Neuronal stem cell (in vitro differentiated cells): ENCODE measurements around the gene PAIP2B.
"Not testable (repeated sequence)": the region's sequence is repeated elsewhere in the genome, so short reads cannot be mapped to it uniquely, and the experiment has no call there.

Experiments
- DNase-seq: peaks from one replicate; pipeline ENCODE4 v3.0.0-alpha.2; 2013; ENCODE audit warnings: low spot score
- H2AFZ ChIP-seq: one replicate; pipeline ENCODE4 v1.6.1; 2013; ENCODE audit warnings: mild to moderate bottlenecking, low read length, inconsistent platforms
- H2AK5ac ChIP-seq: 2 replicates; pipeline ENCODE4 v1.6.1; 2013; ENCODE audit warnings: low read depth, mild to moderate bottlenecking, inconsistent platforms, low read length, moderate library complexity, mixed read lengths
- H2BK120ac ChIP-seq: 2 replicates; pipeline ENCODE4 v1.6.1; 2013; ENCODE audit warnings: low read depth, mild to moderate bottlenecking, inconsistent platforms, low read length, moderate library complexity, mixed read lengths
- H2BK12ac ChIP-seq: one replicate; pipeline ENCODE4 v1.6.1; 2013; ENCODE audit warnings: low read length, inconsistent platforms
- H2BK15ac ChIP-seq: 2 replicates; pipeline ENCODE4 v1.6.1; 2013; ENCODE audit warnings: mild to moderate bottlenecking, low read length, inconsistent platforms, mixed read lengths
- H2BK5ac ChIP-seq: one replicate; pipeline ENCODE4 v1.6.1; 2013; ENCODE audit warnings: inconsistent platforms, mild to moderate bottlenecking, low read length, moderate library complexity
- H3K14ac ChIP-seq: one replicate; pipeline ENCODE4 v1.6.1; 2013; ENCODE audit warnings: low read length, inconsistent platforms
- H3K18ac ChIP-seq: 2 replicates; pipeline ENCODE4 v1.6.1; 2013; ENCODE audit warnings: low read length, inconsistent platforms
- H3K23ac ChIP-seq: 2 replicates; pipeline ENCODE4 v1.6.1; 2013; ENCODE audit warnings: low read depth, mild to moderate bottlenecking, mixed read lengths, low read length, inconsistent platforms; ENCODE audit not compliant: poor library complexity
- H3K27ac ChIP-seq: replicated peaks from 3 replicates; pipeline ENCODE4 v1.5.1; 2013; ENCODE audit warnings: low read length, inconsistent platforms
- H3K27me3 ChIP-seq, 3 experiments: 2 replicates each; pipeline ENCODE4 v1.6.1; 2013; ENCODE audit warnings: low read length in 3 of 3, mild to moderate bottlenecking in 2 of 3, inconsistent platforms in 1 of 3, low read depth in 1 of 3, mixed read lengths in 1 of 3, moderate library complexity in 1 of 3; ENCODE audit not compliant: control insufficient read depth in 3 of 3, insufficient read depth in 3 of 3
- H3K36me3 ChIP-seq, 2 donors: replicated peaks in 1 of 2; 2 replicates each; pipeline ENCODE4 v1.6.1; 2013; ENCODE audit warnings: low read length in 2 of 2; ENCODE audit not compliant: control insufficient read depth in 2 of 2, insufficient read depth in 2 of 2
- H3K4ac ChIP-seq: 2 replicates; pipeline ENCODE4 v1.6.1; 2013; ENCODE audit warnings: inconsistent platforms, mild to moderate bottlenecking, low read length, moderate library complexity
- H3K4me1 ChIP-seq, 2 donors: 1 replicate in 1 of 2; 2 replicates in 1 of 2; pipeline ENCODE4 v1.6.1; 2013; ENCODE audit warnings: low read length in 2 of 2, low read depth in 1 of 2; ENCODE audit not compliant: control insufficient read depth in 2 of 2, insufficient read depth in 1 of 2
- H3K4me2 ChIP-seq: one replicate; pipeline ENCODE4 v1.6.1; 2013; ENCODE audit warnings: mild to moderate bottlenecking, low read length, inconsistent platforms; ENCODE audit not compliant: insufficient read depth, poor library complexity, severe bottlenecking
- H3K4me3 ChIP-seq, 2 donors: 2 replicates each; pipeline ENCODE4 v1.5.1; 2013; ENCODE audit warnings: low read length in 2 of 2, mild to moderate bottlenecking in 2 of 2, inconsistent platforms in 1 of 2, moderate library complexity in 1 of 2
- H3K79me1 ChIP-seq: one replicate; pipeline ENCODE4 v1.6.1; 2013; ENCODE audit warnings: low read depth, mild to moderate bottlenecking, inconsistent platforms, low read length, moderate library complexity
- H3K9ac ChIP-seq: one replicate; pipeline ENCODE4 v1.6.1; 2013; ENCODE audit warnings: mild to moderate bottlenecking, low read depth, low read length, inconsistent platforms; ENCODE audit not compliant: poor library complexity
- H3K9me3 ChIP-seq, 2 donors: replicated peaks in 1 of 2; 2 replicates each; pipeline versions ENCODE3 to v1.6.1; 2013; ENCODE audit warnings: low read length in 2 of 2, mild to moderate bottlenecking in 2 of 2, inconsistent platforms in 1 of 2, low read depth in 1 of 2, mixed read lengths in 1 of 2, moderate library complexity in 1 of 2; ENCODE audit not compliant: control insufficient read depth in 2 of 2, insufficient read depth in 1 of 2
- H4K8ac ChIP-seq: one replicate; pipeline ENCODE4 v1.6.1; 2013; ENCODE audit warnings: low read depth, mild to moderate bottlenecking, inconsistent platforms, low read length, moderate library complexity
- H4K91ac ChIP-seq: one replicate; pipeline ENCODE4 v1.6.1; 2013; ENCODE audit warnings: low read length, low read depth, mild to moderate bottlenecking, inconsistent platforms; ENCODE audit not compliant: poor library complexity
- WGBS, 2 donors: extraction: QIAGEN DNeasy Blood & Tissue Kit; methylation state at CpG; one replicate each; pipeline ENCODE4 v1.1.7; 2013; ENCODE audit warnings: missing lambda C conversion rate in 2 of 2, mixed read lengths in 1 of 2; ENCODE audit not compliant: insufficient read length in 2 of 2, insufficient replicate concordance in 1 of 2; ENCODE audit errors: extremely low coverage in 2 of 2; 5-methylcytosine and 5-hydroxymethylcytosine counted together

Gene PAIP2B

GRCh38 chr2:71186973-71187372 is 39.9 kb downstream of the PAIP2B start:
- Histone ChIP-seq H3K14ac (no peak overlapping the region), H3K4me2 (no peak overlapping the region), H3K27ac (no peak overlapping the region), H3K9me3 (no peaks in the 10 kb centered on the region), H3K4me1 (peaks cover 0 to 1% of the 10 kb centered on the region in 2 donors), H3K36me3 (peaks cover 0 to 2% of the 10 kb centered on the region in 2 donors), H2BK12ac (no peak overlapping the region), H3K18ac (no peak overlapping the region), H3K9ac (no peak overlapping the region), H4K91ac (no peak overlapping the region), H4K8ac (no peak overlapping the region), H3K23ac (no peak overlapping the region), H2AK5ac (no peak overlapping the region), H2BK15ac (no peak overlapping the region), H3K27me3 (no peaks in the 10 kb centered on the region), H3K79me1 (peaks cover 2% of the 10 kb centered on the region), H2AFZ (no peak overlapping the region), H2BK5ac (no peak overlapping the region), H3K4ac (no peak overlapping the region), H3K4me3 (no peak overlapping the region), H2BK120ac (no peak overlapping the region)
- no peak for DNase-seq
- no CpG with 5 or more reads among the region's 1 CpG for WGBS, 2 donors

DNA sequence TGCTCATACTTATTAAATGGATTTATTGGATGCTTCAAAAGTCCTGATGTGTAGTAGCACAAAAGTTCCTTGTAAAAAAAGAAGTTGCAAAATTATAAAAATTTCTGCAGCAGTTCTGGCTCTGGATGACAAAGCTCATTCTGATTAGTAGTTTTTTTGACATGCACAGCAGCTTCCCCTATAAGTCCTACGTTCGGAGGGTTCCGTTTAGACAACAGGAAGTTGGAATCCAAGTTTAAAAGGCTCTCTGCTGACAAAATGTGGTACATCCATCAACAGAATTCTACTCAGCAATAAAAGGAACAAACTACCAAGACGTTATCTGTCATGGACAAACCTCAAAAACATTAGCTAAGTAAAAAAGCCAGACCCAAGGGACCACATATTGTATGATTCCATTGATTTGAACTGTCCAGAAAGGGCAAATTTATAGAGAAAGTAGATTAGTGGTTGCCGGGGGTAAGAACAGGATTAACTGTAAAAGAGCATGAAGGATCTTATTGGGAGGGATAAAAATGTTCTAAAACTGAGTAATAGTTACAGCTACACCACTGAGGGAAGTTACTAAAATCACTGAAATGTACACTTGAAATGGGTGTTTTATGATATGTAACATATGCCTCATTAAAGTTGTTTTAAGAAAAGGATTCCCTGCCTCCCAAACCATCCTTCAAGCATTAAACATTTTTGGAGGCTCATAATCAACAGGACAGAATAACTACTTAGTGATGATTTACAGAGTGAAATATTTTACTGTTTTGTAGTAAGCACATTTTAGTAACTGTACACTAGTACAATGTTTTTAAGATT is 43.4 kb downstream of the PAIP2B start:
- not testable (repeated sequence) for H3K4me2 ChIP-seq, DNase-seq, H4K91ac ChIP-seq, H4K8ac ChIP-seq, H3K9me3 ChIP-seq, H2BK120ac ChIP-seq, H2AK5ac ChIP-seq, H3K27ac ChIP-seq, H3K4ac ChIP-seq, H3K18ac ChIP-seq, H3K14ac ChIP-seq, H2BK12ac ChIP-seq, H2BK15ac ChIP-seq, H3K23ac ChIP-seq, H2AFZ ChIP-seq, H3K27me3 ChIP-seq, H2BK5ac ChIP-seq, H3K79me1 ChIP-seq, H3K36me3 ChIP-seq, H3K4me1 ChIP-seq, H3K9ac ChIP-seq, H3K4me3 ChIP-seq
- no CpG with 5 or more reads among the region's 5 CpGs for WGBS, 2 donors

GRCh38 chr2:71181316-71181715 is 45.6 kb downstream of the PAIP2B start:
- WGBS, 2 donors = no CpG with 5 or more reads among the region's 2 CpGs

GRCh38 chr2:71178836-71179235 is 48.1 kb downstream of the PAIP2B start:
- not testable (repeated sequence) for H3K27ac ChIP-seq, H3K14ac ChIP-seq, DNase-seq, H3K9ac ChIP-seq, H2AFZ ChIP-seq, H3K4me2 ChIP-seq, H2BK15ac ChIP-seq, H2AK5ac ChIP-seq, H2BK12ac ChIP-seq, H2BK5ac ChIP-seq, H3K9me3 ChIP-seq, H3K4me1 ChIP-seq, H3K4ac ChIP-seq, H3K79me1 ChIP-seq, H4K91ac ChIP-seq, H3K23ac ChIP-seq, H3K36me3 ChIP-seq, H3K18ac ChIP-seq, H2BK120ac ChIP-seq, H4K8ac ChIP-seq, H3K4me3 ChIP-seq
- WGBS, 2 donors = no CpG with 5 or more reads among the region's 8 CpGs
- peaks cover 0 to 23% (median 0%) of the 10 kb centered on the region in 3 experiments for H3K27me3 ChIP-seq

More at GRCh38 chr2:71181316-71181715, 45.6 kb downstream of the PAIP2B start:
- Histone ChIP-seq H3K4me3 (no peak overlapping the region), H3K36me3 (no peaks in the 10 kb centered on the region), H3K14ac (no peak overlapping the region), H2AK5ac (no peak overlapping the region), H3K27me3 (peaks cover 0 to 7% (median 0%) of the 10 kb centered on the region in 3 experiments), H2BK120ac (no peak overlapping the region), H3K23ac (no peak overlapping the region), H2BK15ac (no peak overlapping the region), H3K4ac (no peak overlapping the region), H4K8ac (no peak overlapping the region), H2BK5ac (no peak overlapping the region), H3K79me1 (no peaks in the 10 kb centered on the region), H2BK12ac (no peak overlapping the region), H3K4me1 (peaks cover 0 to 3% of the 10 kb centered on the region in 2 donors), H3K9me3 (no peaks in the 10 kb centered on the region), H2AFZ (no peak overlapping the region), H4K91ac (no peak overlapping the region), H3K9ac (no peak overlapping the region), H3K27ac (no peak overlapping the region), H3K18ac (no peak overlapping the region), H3K4me2 (no peak overlapping the region)
- DNase-seq = no peak
